HepG2 (cell line): ENCODE measurements around the gene TPD52L2. TPM values are rescaled to one million over a fixed set of nuclear protein-coding genes. Genes with fewer than 3 reads are reported as not detected.

Source experiments
- CCDC6 ChIP-seq: sonication (generic); formaldehyde crosslinking; IDR thresholded peaks from 2 replicates; pipeline ENCODE4 v1.8.1; 2022; ENCODE audit warnings: mild to moderate bottlenecking, missing genetic modification reagents, moderate library complexity
- FIP1L1 ChIP-seq: fragments of 200-400 bp; formaldehyde crosslinking; IDR thresholded peaks from 2 replicates; pipeline ENCODE4 v1.6.1; 2018; ENCODE audit warnings: low read depth, mild to moderate bottlenecking, low read length, moderate library complexity, borderline replicate concordance; ENCODE audit not compliant: insufficient read depth
- GLI4 ChIP-seq: sonication (generic); formaldehyde crosslinking; IDR thresholded peaks from 2 replicates; pipeline ENCODE4 v1.5.1; 2020; ENCODE audit warnings: missing genetic modification reagents, mild to moderate bottlenecking, moderate library complexity, borderline replicate concordance
- HDAC6 ChIP-seq: fragments of 200-600 bp; sonication (generic); IDR thresholded peaks from 2 replicates; pipeline ENCODE4 v1.7.0; 2017; ENCODE audit warnings: mild to moderate bottlenecking, antibody characterized with exemption, low read length, low read depth
- HOXA7 ChIP-seq: sonication (generic); formaldehyde crosslinking; IDR thresholded peaks from 2 replicates; pipeline ENCODE4 v1.8.1; 2022; ENCODE audit warnings: mild to moderate bottlenecking, missing genetic modification reagents, moderate library complexity
- SP1 ChIP-seq, 2 experiments: fragments of 450-650 bp in 1 of 2; sonication (generic) in 1 of 2; formaldehyde crosslinking in 1 of 2; IDR thresholded peaks; 2 replicates each; pipeline versions ENCODE4 v1.4.0 to v1.6.1; 2016 to 2020; ENCODE audit warnings: missing genetic modification reagents in 1 of 2
- TBP ChIP-seq: sonication (generic); formaldehyde crosslinking; IDR thresholded peaks from 2 replicates; pipeline ENCODE4 v1.5.0; 2020; ENCODE audit warnings: missing genetic modification reagents
- ZNF329 ChIP-seq: sonication (generic); formaldehyde crosslinking; IDR thresholded peaks from 2 replicates; pipeline ENCODE4 v1.9.0; 2021; ENCODE audit warnings: low read depth, mild to moderate bottlenecking, missing genetic modification reagents
- ZNF781 ChIP-seq: sonication (generic); formaldehyde crosslinking; IDR thresholded peaks from 2 replicates; pipeline ENCODE4 v1.5.1; 2020; ENCODE audit warnings: borderline replicate concordance, mild to moderate bottlenecking, missing genetic modification reagents; ENCODE audit errors: not compliant biosample characterization
- polyA plus RNA-seq, 8 experiments: library from polyadenylated mRNA; depleted of rRNA in 3 of 8; stranded (reverse) in 7 of 8; unstranded in 1 of 8; fragments of >200 nt; fragmentation: Illumina TruSeq in 4 of 8; extraction: Trizol in 4 of 8; gene quantifications; 2 replicates each; pipeline versions ENCODE4 v1.2.1 to v1.2.3, GENCODE V29; 2011 to 2016; ENCODE audit warnings: low read depth in 4 of 8, missing spikeins in 1 of 8, mixed read lengths in 1 of 8; ENCODE audit not compliant: insufficient read depth in 1 of 8
- total RNA-seq, 5 experiments: library from RNA; depleted of rRNA; stranded (reverse); fragments of >200 nt; fragmentation: Illumina TruSeq; extraction: Trizol; gene quantifications; 2 replicates each; pipeline ENCODE4 v1.2.3, GENCODE V29; 2016; ENCODE audit warnings: low read depth in 1 of 5
- TF ChIP-seq, protein P1 (sequence below): sonication (generic); formaldehyde crosslinking; IDR thresholded peaks from 2 replicates; pipeline ENCODE4 v1.4.0; 2020; ENCODE audit warnings: missing genetic modification reagents
- TF ChIP-seq, protein P2 (sequence below): sonication (generic); formaldehyde crosslinking; IDR thresholded peaks from 2 replicates; pipeline ENCODE4 v1.5.1; 2020; ENCODE audit warnings: missing genetic modification reagents, mild to moderate bottlenecking, borderline replicate concordance
- TF ChIP-seq, protein P3 (sequence below): sonication (generic); formaldehyde crosslinking; conservative IDR thresholded peaks from 2 replicates; pipeline ENCODE4 v1.8.0; 2022; ENCODE audit warnings: mild to moderate bottlenecking, moderate library complexity, missing genetic modification reagents
- TF ChIP-seq, protein P4 (sequence below): IDR thresholded peaks from 2 replicates; pipeline ENCODE4 v1.6.1; 2012; ENCODE audit warnings: inconsistent platforms
- TF ChIP-seq, protein P5 (sequence below): sonication (generic); formaldehyde crosslinking; conservative IDR thresholded peaks from 2 replicates; pipeline ENCODE4 v1.4.0; 2020; ENCODE audit warnings: missing genetic modification reagents
- TF ChIP-seq, protein P6 (sequence below): sonication (generic); formaldehyde crosslinking; IDR thresholded peaks from 2 replicates; pipeline ENCODE4 v1.8.0; 2022; ENCODE audit warnings: mild to moderate bottlenecking, missing genetic modification reagents; ENCODE audit not compliant: insufficient replicate concordance
- TF ChIP-seq, protein P7 (sequence below): IDR thresholded peaks from 2 replicates; pipeline ENCODE4 v1.6.1; 2016; ENCODE audit warnings: mild to moderate bottlenecking

Gene TPD52L2
- total and polyA plus RNA-seq, 2 of the 13 experiments (the other 11 are each of a cell fraction or from before 2014, with no cell fraction given), result 156 to 184 TPM

DNA sequence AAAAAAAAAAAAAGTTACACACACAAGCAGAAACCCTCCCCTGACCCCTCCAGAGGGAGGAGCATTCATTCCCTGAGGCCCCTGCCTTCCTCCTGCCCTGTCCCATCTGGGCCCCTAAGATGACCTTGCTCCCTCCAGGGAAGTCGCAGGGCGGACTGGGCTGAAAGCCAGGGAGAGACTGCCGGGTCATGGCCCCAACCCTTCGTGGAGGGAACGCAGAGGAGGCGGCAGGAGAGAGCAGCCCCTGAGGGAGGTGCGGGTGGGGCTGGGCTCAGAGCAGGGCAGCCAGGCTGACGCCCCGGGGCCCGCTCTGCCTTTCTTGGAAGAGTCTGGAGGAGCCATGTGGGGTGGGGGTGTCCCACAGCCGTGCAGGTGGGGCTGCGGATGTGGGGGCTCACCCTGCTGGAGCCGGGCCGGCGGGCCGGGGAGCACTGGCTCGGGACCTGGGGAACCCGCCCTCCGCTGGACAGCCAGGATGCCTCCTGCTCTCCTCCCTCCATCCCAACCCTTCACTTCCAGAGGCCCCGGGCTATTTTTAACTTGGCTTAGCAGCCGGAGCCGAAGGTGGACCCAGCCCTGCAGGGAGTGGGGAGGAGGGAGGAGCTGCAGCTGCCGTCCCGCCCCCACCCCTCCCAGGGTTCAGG, 18.8 kb upstream of the TPD52L2 start (continued):
- TF ChIP-seq HOXA7 (CRISPR knock-in tag), result no peak
- TF ChIP-seq GLI4, result no peak
- TF ChIP-seq HDAC6, result no peak
- TF ChIP-seq CCDC6, result no peak
- TF ChIP-seq, protein P1, sequence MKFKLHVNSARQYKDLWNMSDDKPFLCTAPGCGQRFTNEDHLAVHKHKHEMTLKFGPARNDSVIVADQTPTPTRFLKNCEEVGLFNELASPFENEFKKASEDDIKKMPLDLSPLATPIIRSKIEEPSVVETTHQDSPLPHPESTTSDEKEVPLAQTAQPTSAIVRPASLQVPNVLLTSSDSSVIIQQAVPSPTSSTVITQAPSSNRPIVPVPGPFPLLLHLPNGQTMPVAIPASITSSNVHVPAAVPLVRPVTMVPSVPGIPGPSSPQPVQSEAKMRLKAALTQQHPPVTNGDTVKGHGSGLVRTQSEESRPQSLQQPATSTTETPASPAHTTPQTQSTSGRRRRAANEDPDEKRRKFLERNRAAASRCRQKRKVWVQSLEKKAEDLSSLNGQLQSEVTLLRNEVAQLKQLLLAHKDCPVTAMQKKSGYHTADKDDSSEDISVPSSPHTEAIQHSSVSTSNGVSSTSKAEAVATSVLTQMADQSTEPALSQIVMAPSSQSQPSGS (CRISPR knock-in tag), result no peak
- TF ChIP-seq ZNF329, result no peak
- no peak for TF ChIP-seq ZNF781 (CRISPR knock-in tag)
- TF ChIP-seq, protein P2, sequence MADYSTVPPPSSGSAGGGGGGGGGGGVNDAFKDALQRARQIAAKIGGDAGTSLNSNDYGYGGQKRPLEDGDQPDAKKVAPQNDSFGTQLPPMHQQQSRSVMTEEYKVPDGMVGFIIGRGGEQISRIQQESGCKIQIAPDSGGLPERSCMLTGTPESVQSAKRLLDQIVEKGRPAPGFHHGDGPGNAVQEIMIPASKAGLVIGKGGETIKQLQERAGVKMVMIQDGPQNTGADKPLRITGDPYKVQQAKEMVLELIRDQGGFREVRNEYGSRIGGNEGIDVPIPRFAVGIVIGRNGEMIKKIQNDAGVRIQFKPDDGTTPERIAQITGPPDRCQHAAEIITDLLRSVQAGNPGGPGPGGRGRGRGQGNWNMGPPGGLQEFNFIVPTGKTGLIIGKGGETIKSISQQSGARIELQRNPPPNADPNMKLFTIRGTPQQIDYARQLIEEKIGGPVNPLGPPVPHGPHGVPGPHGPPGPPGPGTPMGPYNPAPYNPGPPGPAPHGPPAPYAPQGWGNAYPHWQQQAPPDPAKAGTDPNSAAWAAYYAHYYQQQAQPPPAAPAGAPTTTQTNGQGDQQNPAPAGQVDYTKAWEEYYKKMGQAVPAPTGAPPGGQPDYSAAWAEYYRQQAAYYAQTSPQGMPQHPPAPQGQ (CRISPR knock-in tag), result no peak
- TF ChIP-seq, protein P3, sequence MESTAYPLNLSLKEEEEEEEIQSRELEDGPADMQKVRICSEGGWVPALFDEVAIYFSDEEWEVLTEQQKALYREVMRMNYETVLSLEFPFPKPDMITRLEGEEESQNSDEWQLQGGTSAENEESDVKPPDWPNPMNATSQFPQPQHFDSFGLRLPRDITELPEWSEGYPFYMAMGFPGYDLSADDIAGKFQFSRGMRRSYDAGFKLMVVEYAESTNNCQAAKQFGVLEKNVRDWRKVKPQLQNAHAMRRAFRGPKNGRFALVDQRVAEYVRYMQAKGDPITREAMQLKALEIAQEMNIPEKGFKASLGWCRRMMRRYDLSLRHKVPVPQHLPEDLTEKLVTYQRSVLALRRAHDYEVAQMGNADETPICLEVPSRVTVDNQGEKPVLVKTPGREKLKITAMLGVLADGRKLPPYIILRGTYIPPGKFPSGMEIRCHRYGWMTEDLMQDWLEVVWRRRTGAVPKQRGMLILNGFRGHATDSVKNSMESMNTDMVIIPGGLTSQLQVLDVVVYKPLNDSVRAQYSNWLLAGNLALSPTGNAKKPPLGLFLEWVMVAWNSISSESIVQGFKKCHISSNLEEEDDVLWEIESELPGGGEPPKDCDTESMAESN (CRISPR knock-in tag), result no peak; the same call in 1 of the 2 replicates
- TF ChIP-seq, protein P4, sequence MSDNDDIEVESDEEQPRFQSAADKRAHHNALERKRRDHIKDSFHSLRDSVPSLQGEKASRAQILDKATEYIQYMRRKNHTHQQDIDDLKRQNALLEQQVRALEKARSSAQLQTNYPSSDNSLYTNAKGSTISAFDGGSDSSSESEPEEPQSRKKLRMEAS, result peak; percentile 17; the same call in 1 of the 2 replicates
- no peak for TF ChIP-seq TBP (CRISPR knock-in tag)
- no peak for TF ChIP-seq FIP1L1
- no peak for TF ChIP-seq SP1 (IDR thresholded peaks at IDR 0.05)
- TF ChIP-seq SP1 (CRISPR knock-in tag; IDR thresholded peaks at IDR 0.05), result no peak
- TF ChIP-seq, protein P5, sequence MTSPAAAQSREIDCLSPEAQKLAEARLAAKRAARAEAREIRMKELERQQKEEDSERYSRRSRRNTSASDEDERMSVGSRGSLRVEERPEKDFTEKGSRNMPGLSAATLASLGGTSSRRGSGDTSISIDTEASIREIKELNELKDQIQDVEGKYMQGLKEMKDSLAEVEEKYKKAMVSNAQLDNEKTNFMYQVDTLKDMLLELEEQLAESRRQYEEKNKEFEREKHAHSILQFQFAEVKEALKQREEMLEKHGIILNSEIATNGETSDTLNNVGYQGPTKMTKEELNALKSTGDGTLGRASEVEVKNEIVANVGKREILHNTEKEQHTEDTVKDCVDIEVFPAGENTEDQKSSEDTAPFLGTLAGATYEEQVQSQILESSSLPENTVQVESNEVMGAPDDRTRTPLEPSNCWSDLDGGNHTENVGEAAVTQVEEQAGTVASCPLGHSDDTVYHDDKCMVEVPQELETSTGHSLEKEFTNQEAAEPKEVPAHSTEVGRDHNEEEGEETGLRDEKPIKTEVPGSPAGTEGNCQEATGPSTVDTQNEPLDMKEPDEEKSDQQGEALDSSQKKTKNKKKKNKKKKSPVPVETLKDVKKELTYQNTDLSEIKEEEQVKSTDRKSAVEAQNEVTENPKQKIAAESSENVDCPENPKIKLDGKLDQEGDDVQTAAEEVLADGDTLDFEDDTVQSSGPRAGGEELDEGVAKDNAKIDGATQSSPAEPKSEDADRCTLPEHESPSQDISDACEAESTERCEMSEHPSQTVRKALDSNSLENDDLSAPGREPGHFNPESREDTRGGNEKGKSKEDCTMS, result no peak
- TF ChIP-seq, protein P6, sequence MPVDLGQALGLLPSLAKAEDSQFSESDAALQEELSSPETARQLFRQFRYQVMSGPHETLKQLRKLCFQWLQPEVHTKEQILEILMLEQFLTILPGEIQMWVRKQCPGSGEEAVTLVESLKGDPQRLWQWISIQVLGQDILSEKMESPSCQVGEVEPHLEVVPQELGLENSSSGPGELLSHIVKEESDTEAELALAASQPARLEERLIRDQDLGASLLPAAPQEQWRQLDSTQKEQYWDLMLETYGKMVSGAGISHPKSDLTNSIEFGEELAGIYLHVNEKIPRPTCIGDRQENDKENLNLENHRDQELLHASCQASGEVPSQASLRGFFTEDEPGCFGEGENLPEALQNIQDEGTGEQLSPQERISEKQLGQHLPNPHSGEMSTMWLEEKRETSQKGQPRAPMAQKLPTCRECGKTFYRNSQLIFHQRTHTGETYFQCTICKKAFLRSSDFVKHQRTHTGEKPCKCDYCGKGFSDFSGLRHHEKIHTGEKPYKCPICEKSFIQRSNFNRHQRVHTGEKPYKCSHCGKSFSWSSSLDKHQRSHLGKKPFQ (CRISPR knock-in tag), result no peak
- TF ChIP-seq, protein P7, sequence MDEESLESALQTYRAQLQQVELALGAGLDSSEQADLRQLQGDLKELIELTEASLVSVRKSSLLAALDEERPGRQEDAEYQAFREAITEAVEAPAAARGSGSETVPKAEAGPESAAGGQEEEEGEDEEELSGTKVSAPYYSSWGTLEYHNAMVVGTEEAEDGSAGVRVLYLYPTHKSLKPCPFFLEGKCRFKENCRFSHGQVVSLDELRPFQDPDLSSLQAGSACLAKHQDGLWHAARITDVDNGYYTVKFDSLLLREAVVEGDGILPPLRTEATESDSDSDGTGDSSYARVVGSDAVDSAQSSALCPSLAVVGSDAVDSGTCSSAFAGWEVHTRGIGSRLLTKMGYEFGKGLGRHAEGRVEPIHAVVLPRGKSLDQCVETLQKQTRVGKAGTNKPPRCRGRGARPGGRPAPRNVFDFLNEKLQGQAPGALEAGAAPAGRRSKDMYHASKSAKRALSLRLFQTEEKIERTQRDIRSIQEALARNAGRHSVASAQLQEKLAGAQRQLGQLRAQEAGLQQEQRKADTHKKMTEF, result no peak
